H9 (cell line): ENCODE results near the gene CXCL12. TPM values are rescaled to one million over a fixed set of nuclear protein-coding genes. Genes with fewer than 3 reads are reported as not detected.

Experiments
- DNase-seq: peaks from one replicate; pipeline ENCODE4 v3.0.0-alpha.2; 2017
- H2AFZ ChIP-seq: one replicate; pipeline ENCODE4 v1.6.1; 2013; ENCODE audit warnings: mild to moderate bottlenecking, low read length, control low read depth, moderate library complexity
- H2AK5ac ChIP-seq: 2 replicates; pipeline ENCODE4 v1.6.1; 2013; ENCODE audit warnings: low read length, control low read depth, mixed read lengths; ENCODE audit not compliant: insufficient read length
- H2BK120ac ChIP-seq: one replicate; pipeline ENCODE4 v1.6.1; 2013; ENCODE audit warnings: low read depth, mild to moderate bottlenecking, low read length, control low read depth, inconsistent platforms; ENCODE audit not compliant: poor library complexity, severe bottlenecking
- H2BK12ac ChIP-seq: 2 replicates; pipeline ENCODE4 v1.6.1; 2013; ENCODE audit warnings: low read length, control low read depth, mixed read lengths, low read depth; ENCODE audit not compliant: insufficient read length
- H2BK15ac ChIP-seq: 2 replicates; pipeline ENCODE4 v1.6.1; 2013; ENCODE audit warnings: low read depth, low read length, control low read depth
- H2BK20ac ChIP-seq: one replicate; pipeline ENCODE4 v1.6.1; 2013; ENCODE audit warnings: low read depth, mild to moderate bottlenecking, low read length, control low read depth, inconsistent platforms; ENCODE audit not compliant: poor library complexity, severe bottlenecking
- H2BK5ac ChIP-seq: 2 replicates; pipeline ENCODE4 v1.6.1; 2013; ENCODE audit warnings: low read length, control low read depth, mixed read lengths; ENCODE audit not compliant: insufficient read length
- H3K14ac ChIP-seq: 2 replicates; pipeline ENCODE4 v1.6.1; 2013; ENCODE audit warnings: low read length, control low read depth; ENCODE audit not compliant: insufficient read depth
- H3K18ac ChIP-seq: 2 replicates; pipeline ENCODE4 v1.6.1; 2013; ENCODE audit warnings: low read depth, mild to moderate bottlenecking, mixed read lengths, low read length, control low read depth; ENCODE audit not compliant: insufficient read length
- H3K23ac ChIP-seq: 2 replicates; pipeline ENCODE4 v1.6.1; 2013; ENCODE audit warnings: low read length, control low read depth, mixed read lengths, low read depth; ENCODE audit not compliant: insufficient read length
- H3K23me2 ChIP-seq: 2 replicates; pipeline ENCODE4 v1.6.1; 2013; ENCODE audit warnings: low read depth, mild to moderate bottlenecking, mixed read lengths, low read length, control low read depth; ENCODE audit not compliant: insufficient read length, poor library complexity, severe bottlenecking
- H3K27ac ChIP-seq: 2 replicates; pipeline ENCODE4 v1.5.1; 2013; ENCODE audit warnings: low read length, control low read depth, mixed read lengths, low read depth; ENCODE audit not compliant: insufficient read length
- H3K27me3 ChIP-seq: 2 replicates; pipeline ENCODE4 v1.6.1; 2013; ENCODE audit warnings: low read length, control low read depth, inconsistent platforms; ENCODE audit not compliant: insufficient read depth
- H3K4ac ChIP-seq: 2 replicates; pipeline ENCODE4 v1.6.1; 2013; ENCODE audit warnings: low read depth, mild to moderate bottlenecking, control low read depth, inconsistent platforms, low read length, moderate library complexity
- H3K4me1 ChIP-seq: 2 replicates; pipeline ENCODE4 v1.6.1; 2013; ENCODE audit warnings: low read length, control low read depth, inconsistent platforms; ENCODE audit not compliant: insufficient read depth
- H3K4me2 ChIP-seq: 2 replicates; pipeline ENCODE4 v1.6.1; 2013; ENCODE audit warnings: low read length, control low read depth, mixed read lengths; ENCODE audit not compliant: insufficient read length, insufficient read depth
- H3K56ac ChIP-seq: 2 replicates; pipeline ENCODE4 v1.6.1; 2013; ENCODE audit warnings: low read depth, mild to moderate bottlenecking, mixed read lengths, low read length, control low read depth; ENCODE audit not compliant: insufficient read length
- H3K79me1 ChIP-seq: 2 replicates; pipeline ENCODE4 v1.6.1; 2013; ENCODE audit warnings: low read depth, mild to moderate bottlenecking, moderate library complexity, low read length, control low read depth, inconsistent platforms; ENCODE audit not compliant: insufficient read depth, poor library complexity, severe bottlenecking
- H3K79me2 ChIP-seq: 2 replicates; pipeline ENCODE4 v1.6.1; 2013; ENCODE audit warnings: low read length, control low read depth, inconsistent platforms; ENCODE audit not compliant: insufficient read depth
- H3K9ac ChIP-seq: 2 replicates; pipeline ENCODE4 v1.6.1; 2013; ENCODE audit warnings: low read length, control low read depth, mixed read lengths; ENCODE audit not compliant: insufficient read length; ENCODE audit errors: extremely low read depth
- H3K9me3 ChIP-seq: one replicate; pipeline ENCODE4 v1.6.1; 2013; ENCODE audit warnings: low read depth, low read length, inconsistent platforms; ENCODE audit not compliant: control insufficient read depth
- H3T11ph ChIP-seq: one replicate; pipeline ENCODE4 v1.6.1; 2013; ENCODE audit warnings: mild to moderate bottlenecking, low read length, control low read depth, inconsistent platforms
- H4K20me1 ChIP-seq: one replicate; pipeline ENCODE4 v1.6.1; 2013; ENCODE audit not compliant: control insufficient read depth, insufficient read length, insufficient read depth
- H4K5ac ChIP-seq: 2 replicates; pipeline ENCODE4 v1.6.1; 2013; ENCODE audit warnings: low read depth, mild to moderate bottlenecking, mixed read lengths, low read length, control low read depth; ENCODE audit not compliant: insufficient read length
- H4K8ac ChIP-seq: replicated peaks from 2 replicates; pipeline ENCODE4 v1.6.1; 2013; ENCODE audit warnings: low read length, control low read depth, mixed read lengths, low read depth; ENCODE audit not compliant: insufficient read length
- H4K91ac ChIP-seq: 2 replicates; pipeline ENCODE4 v1.6.1; 2013; ENCODE audit warnings: low read depth, mild to moderate bottlenecking, moderate library complexity, mixed read lengths, low read length, control low read depth; ENCODE audit not compliant: insufficient read length
- H3K27ac Mint-ChIP-seq, 3 experiments: 2 replicates in 2 of 3; 3 replicates in 1 of 3; pipeline ENCODE4 v1.8.0; 2020 to 2021; ENCODE audit warnings: mixed read lengths in 3 of 3, mild to moderate bottlenecking in 1 of 3, moderate library complexity in 1 of 3
- H3K27me3 Mint-ChIP-seq: 2 replicates; pipeline ENCODE4 v1.8.0; 2021; ENCODE audit warnings: low read depth, mild to moderate bottlenecking, moderate library complexity, mixed read lengths
- H3K36me3 Mint-ChIP-seq, 3 experiments: 2 replicates in 2 of 3; 3 replicates in 1 of 3; pipeline ENCODE4 v1.8.0; 2020 to 2021; ENCODE audit warnings: low read depth in 3 of 3, mixed read lengths in 3 of 3; ENCODE audit not compliant: insufficient read depth in 1 of 3
- H3K4me1 Mint-ChIP-seq, 2 experiments: 2 replicates each; pipeline ENCODE4 v1.8.0; 2020; ENCODE audit warnings: mixed read lengths in 2 of 2
- H3K4me3 Mint-ChIP-seq, 2 experiments: 2 replicates in 1 of 2; 3 replicates in 1 of 2; pipeline ENCODE4 v1.8.0; 2020 to 2021; ENCODE audit warnings: mild to moderate bottlenecking in 2 of 2, mixed read lengths in 2 of 2, moderate library complexity in 1 of 2
- H3K9me3 Mint-ChIP-seq, 2 experiments: 2 replicates in 1 of 2; 3 replicates in 1 of 2; pipeline ENCODE4 v1.8.0; 2020; ENCODE audit warnings: mild to moderate bottlenecking in 2 of 2, mixed read lengths in 2 of 2, moderate library complexity in 1 of 2
- WGBS: extraction: QIAGEN DNeasy Blood & Tissue Kit; methylation state at CpG from one replicate; pipeline ENCODE4 v1.1.7; 2013; ENCODE audit warnings: missing lambda C conversion rate, low lambda C conversion rate, mixed read lengths; ENCODE audit not compliant: insufficient read length; ENCODE audit errors: extremely low coverage; 5-methylcytosine and 5-hydroxymethylcytosine counted together
- total RNA-seq: library from RNA; stranded (reverse); gene quantifications from 2 replicates; pipeline ENCODE4 v1.2.1, GENCODE V29; 2021
- TF ChIP-seq, protein P1 (sequence below): fragments of 200-600 bp; sonication (generic); conservative IDR thresholded peaks from 3 replicates; pipeline ENCODE4 v1.8.0; 2021; ENCODE audit warnings: antibody characterized with exemption, mild to moderate bottlenecking

Gene CXCL12
- total RNA-seq, 1 experiment from 2014 or later: 28.3 TPM

DNA sequence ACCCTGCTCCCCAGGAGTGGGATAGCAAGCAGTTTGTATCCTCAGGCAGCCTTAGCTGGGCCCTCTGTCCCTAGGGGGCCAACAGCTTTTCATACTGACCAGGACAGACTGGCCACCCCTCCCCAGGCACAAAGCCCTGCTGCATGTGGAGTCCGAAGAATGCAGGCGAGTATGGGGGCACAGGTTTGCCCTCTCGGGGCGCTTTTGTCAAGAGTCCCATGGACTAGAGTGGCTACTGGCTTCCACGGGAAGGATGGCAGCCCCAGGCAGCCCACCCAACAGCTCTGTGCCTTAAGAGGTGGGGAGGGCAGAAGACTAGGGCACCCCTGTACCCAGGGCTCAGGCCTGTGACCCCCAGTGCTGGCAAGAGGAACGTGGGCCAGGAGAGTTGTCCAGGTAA, 10.7 kb downstream of the CXCL12 start:
- H3K9ac ChIP-seq: no peak overlapping the region
- TF ChIP-seq, protein P1, sequence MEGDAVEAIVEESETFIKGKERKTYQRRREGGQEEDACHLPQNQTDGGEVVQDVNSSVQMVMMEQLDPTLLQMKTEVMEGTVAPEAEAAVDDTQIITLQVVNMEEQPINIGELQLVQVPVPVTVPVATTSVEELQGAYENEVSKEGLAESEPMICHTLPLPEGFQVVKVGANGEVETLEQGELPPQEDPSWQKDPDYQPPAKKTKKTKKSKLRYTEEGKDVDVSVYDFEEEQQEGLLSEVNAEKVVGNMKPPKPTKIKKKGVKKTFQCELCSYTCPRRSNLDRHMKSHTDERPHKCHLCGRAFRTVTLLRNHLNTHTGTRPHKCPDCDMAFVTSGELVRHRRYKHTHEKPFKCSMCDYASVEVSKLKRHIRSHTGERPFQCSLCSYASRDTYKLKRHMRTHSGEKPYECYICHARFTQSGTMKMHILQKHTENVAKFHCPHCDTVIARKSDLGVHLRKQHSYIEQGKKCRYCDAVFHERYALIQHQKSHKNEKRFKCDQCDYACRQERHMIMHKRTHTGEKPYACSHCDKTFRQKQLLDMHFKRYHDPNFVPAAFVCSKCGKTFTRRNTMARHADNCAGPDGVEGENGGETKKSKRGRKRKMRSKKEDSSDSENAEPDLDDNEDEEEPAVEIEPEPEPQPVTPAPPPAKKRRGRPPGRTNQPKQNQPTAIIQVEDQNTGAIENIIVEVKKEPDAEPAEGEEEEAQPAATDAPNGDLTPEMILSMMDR: no peak
- no peak overlapping the region for H2BK20ac ChIP-seq
- no peak overlapping the region for H3K14ac ChIP-seq
- Mint-ChIP-seq H3K4me1 (peaks cover 72 to 73% of the 10 kb centered on the region in 2 experiments), H3K27me3 (peaks cover 11% of the 10 kb centered on the region), H3K36me3 (peaks cover 53 to 66% (median 62%) of the 10 kb centered on the region in 3 experiments), H3K4me3 (no peak overlapping the region), H3K27ac (no peak overlapping the region), H3K9me3 (no peaks in the 10 kb centered on the region; a peak in 1 of 5 replicates)
- no peak overlapping the region for H2BK120ac ChIP-seq
- H3K9me3 ChIP-seq: no peaks in the 10 kb centered on the region
- H2BK15ac ChIP-seq: no peak overlapping the region
- peaks cover 19% of the 10 kb centered on the region; the same call in 1 of the 2 replicates for H3K4me1 ChIP-seq
- no peaks in the 10 kb centered on the region for H3K79me2 ChIP-seq
- no peaks in the 10 kb centered on the region for H3K27me3 ChIP-seq
- no peak overlapping the region for H4K8ac ChIP-seq
- no peak overlapping the region for H3K18ac ChIP-seq
- no CpG with 5 or more reads among the region's 6 CpGs for WGBS
- no peaks in the 10 kb centered on the region for H4K20me1 ChIP-seq
- H2AK5ac ChIP-seq: no peak overlapping the region
- H4K5ac ChIP-seq: no peak overlapping the region
- H3K56ac ChIP-seq: no peak overlapping the region
- no peak overlapping the region for H2AFZ ChIP-seq
- H2BK12ac ChIP-seq: no peak overlapping the region
- no peak overlapping the region for H3K27ac ChIP-seq
- H4K91ac ChIP-seq: no peak overlapping the region
- no peak overlapping the region for H3K23ac ChIP-seq
- no peak overlapping the region for H2BK5ac ChIP-seq
- no peak overlapping the region for H3T11ph ChIP-seq
- DNase-seq: no peak
- no peak overlapping the region for H3K4ac ChIP-seq
- no peak overlapping the region for H3K4me2 ChIP-seq
- H3K79me1 ChIP-seq: no peaks in the 10 kb centered on the region
- H3K23me2 ChIP-seq: no peaks in the 10 kb centered on the region
